ENCODE results near the gene MFSD6.
A peak's percentile ranks its signal among the peaks of the same experiment; 100 is the strongest.
"Not testable (repeated sequence)": the region's sequence is repeated elsewhere in the genome, so short reads cannot be mapped to it uniquely, and the experiment has no call there.

MFSD6 gene

DNA sequence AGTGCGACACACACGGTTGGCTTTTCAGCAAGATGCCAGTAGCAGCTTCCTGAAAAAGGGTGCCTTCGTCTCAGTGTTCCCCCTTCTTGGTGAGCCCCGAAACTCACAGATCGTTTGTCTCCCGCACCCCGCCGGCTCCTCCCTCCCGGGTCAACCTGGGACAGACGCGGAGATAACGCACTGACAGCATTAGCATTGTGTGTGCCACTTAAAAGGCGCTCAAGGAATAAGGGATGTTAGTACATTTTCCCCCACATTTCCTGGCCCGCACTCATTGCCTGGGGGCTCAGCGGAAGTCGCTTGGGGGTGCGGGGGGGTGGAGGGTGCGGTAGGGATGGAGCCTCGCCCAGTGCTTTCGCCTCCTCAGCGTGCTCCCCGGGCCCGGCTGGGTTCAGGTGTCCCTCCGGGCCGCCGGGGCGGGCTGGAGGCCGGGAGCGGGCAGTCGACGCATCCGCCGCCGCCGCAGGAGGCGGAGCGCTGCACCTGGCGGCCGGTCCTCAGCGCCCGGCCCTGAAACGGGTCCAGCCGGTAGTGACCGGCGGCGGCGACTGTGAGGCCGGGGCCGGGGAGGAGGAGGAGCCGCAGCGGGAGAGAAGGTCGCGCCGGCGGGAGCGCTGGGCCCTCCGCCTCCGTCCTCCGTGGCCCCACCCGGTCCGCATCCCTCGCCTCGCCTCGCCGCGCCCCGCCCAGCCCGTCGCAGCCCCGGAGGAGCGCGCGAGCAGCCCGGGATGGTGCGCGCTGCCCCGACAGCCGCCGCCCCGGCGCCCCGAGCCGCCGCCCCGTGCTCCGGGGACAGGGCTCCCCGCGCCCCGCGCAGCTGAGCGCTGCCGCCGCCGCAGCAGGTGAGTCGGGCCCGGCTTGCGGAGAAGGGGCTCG, at the start of gene MFSD6:
Gene MFSD6 (plus strand): TSS at position 694 of the 876 bp plus-strand sequence. CDS start 27,675 bp downstream, outside the sequence.
- DNase-seq: peak; percentile 17

DNA sequence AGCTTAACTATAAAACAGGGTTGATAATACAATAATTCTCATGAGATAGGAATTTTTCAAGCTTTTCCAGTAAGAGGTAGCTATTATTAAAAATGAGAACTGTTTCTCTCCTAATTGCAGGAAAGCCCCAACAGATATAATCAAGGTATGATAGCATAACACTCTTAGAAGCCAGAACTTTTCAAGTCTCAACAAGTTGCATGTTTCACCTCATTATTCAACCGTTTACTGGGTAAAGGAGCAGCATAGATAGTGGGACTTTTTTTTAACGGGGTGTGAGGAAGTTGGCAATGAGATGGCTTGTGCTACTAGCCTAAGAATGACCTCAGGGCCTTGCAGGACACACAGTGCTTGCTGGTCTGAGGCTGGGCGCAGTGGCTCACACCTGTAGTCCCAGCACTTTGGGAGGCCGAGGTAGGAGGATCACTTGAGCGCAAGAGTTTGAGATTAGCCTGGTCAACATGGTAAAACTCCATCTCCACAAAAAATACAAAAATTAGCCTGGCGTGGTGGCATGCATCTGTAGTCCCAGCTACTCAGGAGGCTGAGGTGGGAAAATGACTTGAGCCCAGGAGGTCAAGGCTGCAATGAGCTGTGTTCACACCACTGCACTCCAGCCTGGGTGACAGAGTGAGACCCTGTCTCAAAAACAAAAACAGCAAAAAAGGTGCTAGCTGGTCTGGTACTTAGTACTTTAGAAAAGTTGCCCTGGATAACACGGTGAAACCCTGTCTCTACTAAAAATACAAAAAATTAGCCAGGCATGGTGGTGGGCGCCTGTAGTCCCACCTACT, 49.3 kb upstream of the MFSD6 start:
- DNase-seq: not testable (repeated sequence)

DNA sequence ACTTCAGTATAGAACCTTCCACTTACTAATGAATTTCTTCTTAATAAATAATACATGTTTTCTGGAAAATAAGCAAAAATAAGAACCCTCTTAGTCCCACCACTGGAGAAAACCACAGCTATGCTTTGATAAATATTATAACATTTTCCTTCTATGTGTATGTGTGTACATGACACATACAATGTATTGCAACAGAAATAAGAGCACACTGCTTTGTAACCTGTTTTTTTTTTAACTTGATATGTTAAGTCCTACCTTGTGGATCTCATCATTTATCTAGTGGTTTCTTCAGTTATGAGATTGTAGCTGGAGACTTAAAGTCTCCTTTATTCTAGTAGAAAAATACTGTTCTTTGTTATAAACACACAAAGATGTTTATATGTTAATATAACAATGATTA, 47.6 kb upstream of the MFSD6 start:
- no peak for DNase-seq

DNA sequence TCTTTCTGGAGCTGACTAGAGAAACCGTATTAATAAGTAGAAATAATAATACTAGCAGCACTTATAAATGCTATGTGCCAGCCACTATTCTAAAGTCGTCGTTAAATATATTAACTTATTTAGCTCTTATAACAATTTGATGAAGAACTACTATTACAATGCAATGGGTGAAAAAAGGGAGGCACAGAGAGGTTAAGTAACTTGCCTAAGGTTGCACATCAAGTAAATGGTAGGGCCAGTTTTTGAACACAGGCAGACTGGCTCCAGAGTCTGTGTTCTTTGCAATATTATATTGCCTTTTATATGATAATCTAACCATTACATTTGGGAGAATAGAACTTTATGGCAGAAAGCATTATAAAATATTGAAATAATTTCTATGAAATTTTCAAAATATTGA, 47.2 kb upstream of the MFSD6 start:
- no peak for DNase-seq

DNA sequence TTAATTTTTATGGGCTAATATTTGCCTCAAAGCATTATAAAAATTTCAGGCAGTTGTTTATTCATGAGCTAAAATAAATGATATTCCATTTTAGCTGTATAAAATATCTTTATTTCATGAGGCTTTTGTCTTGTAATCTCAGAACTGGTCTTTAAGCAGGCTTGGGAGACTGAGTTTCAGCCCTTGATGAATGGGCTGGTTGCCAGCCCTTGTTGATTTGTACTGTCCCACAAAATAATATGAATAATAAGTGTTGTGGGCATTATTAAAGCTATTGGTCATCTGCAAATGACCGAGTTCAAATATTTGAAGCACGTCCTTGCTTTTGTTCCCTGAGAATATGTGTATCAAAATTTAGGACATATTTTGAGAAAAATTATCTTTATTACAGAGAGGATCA, 46.6 kb upstream of the MFSD6 start:
- no peak for DNase-seq

DNA sequence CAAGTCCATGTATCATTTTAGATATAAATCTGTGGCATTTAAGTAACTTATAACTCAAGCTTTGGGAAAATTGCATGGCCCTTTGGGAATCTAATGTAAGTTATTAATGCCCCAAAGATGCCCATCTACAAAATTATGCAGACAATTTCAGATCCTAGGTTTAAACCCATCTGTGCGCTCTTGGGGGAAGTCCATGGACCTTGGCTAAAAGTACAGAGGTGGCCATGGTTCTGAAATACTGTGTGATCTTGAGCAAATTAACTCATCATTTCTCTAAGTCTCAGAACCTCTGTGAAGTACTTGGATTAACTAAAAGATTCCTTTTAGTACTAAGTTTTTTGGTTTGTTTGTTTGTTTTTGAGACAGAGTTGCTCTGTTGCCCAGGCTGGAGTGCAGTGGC, 45.3 kb upstream of the MFSD6 start:
- no peak for DNase-seq

DNA sequence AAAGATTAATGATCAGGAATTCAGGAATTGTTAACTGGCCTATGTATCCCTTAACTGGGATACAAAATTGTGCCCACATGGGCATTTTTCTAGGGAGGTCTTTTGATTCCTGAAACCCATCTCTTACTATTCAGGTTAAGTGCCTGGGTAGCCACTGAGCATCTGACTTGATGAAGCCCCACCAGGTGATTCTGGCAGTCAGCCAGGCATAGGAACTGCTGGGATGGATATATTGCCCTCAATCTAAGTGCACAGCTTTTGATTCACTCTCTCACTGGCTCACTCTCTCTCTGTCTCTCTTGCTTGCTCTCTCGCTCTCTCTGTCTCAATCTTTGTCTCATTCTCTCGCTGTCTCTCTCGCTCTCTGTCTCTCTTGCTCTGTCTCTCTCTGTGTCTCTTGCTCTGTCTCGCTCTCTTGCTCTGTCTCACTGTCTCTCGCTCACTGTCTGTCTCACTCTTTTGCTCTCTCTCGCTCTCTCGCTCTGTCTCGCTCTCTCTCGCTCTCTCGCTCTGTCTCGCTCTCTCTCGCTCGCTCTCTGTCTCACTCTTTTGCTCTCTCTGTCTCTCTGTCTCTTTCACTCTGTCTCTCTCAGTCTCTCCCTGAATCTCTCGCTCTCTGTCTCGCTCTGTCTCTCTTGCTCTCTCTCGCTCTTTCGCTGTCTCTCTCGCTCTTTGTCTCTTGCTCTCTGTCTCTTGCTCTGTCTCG, 42.5 kb upstream of the MFSD6 start:
- DNase-seq: no peak

DNA sequence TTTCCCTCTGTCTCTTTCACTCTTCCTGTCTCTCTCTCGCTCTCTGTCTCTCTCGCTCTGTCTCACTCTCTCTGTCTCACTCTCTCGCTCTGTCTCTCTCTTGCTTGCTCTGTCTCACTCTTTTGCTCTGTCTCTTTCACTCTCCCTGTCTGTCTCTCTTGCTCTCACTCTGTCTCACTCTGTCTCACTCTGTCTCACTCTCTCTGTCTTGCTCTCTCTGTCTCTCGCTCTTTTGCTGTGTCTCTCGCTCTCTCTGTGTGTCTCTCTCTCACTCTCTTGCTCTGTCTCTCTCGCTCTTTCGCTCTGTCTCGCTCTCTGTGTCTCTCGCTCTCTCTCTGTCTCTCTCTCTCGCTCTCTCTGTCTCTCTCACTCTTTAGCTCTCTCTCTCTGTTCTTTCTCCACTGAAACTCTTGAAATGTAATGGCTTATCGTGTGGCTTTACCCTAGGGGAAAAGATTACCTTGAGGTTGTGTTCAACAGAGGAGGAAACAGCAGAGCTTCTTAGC, 41.9 kb upstream of the MFSD6 start:
- no peak for DNase-seq

DNA sequence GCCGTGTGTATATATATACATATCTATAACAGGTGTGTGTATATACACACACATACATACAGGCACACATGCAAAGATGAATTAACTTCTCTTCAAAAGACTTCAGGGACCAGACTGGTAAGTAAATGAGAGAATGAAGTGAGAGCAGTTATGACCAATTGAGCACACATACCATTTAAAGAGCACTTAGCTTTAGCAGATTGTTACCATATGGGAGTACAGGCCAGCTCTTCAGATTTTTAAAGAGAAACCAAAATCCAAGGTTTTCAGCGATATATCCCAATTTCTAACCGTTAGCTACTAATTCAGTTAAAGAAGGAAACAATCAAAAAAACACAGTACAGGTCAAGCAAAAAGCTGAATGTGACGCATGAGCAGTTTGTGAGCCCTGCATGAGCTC, 41.1 kb upstream of the MFSD6 start:
- no peak for DNase-seq

DNA sequence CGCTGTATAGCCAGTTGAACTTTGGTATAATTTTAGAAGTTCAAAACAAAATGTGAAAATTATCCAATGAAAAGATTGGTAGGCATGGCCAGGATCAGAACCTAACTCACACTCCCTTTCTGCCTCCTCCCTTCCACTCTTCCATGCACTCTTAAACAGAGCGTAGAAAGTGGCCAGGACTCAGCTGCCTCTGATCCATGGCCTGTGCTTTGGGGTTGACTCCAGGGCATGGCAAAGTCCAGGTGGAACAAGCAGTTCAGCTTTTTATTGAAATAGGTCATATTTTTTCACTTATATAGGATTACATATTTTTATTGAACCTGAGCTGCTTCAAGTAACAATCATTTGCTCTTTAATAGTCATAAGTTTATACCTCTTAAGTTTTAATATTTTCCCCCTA, 38.5 kb upstream of the MFSD6 start:
- no peak for DNase-seq

DNA sequence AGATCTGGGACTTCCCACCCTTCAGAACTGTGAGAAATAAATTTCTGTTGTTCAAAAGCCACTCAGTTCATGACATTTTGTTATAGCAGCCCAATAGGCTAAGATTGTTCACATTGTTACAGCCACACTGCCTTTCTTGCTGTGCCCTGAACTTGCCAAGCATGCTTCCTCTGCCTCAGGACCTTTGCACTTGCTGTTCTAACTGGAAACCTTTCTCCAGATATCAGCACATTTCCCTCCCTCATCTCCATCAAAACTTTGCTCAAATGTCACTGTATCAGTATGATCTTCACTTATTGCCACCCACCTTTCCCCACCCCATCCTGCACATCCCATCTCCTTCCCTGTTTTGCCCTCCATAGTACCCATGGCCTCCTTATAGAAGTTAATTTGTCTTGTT, 32.1 kb upstream of the MFSD6 start:
- DNase-seq: no peak

DNA sequence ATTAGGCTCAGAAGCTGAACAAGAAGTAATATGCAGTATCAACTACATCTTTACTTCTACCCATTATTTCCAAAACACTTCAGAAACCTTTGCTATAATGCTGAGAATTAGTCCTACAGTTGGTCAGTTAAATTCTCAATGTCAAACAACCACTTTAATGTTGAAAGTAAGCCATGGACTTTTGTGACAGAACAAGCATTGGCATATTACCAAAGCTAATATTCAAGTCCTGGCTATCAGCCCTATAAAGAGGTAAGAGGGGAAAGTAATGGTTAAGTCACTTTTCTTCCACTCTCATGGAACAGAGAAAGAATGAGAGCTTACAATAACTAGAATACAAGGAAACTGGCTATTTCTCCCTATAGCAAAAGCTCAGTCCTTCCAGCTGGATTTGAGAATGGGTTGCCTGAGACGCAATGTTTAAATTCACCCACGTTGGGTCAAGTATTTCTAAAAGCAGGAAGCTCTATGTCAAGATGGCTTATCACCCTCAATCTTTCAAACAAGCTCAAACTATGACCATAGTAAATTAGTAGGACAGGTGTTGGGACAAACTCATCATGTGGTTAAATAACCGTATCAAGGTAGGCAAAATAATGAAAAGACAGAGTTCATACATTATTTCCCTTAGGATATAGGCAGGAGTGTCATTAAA, 31.4 kb upstream of the MFSD6 start:
- no peak for DNase-seq

DNA sequence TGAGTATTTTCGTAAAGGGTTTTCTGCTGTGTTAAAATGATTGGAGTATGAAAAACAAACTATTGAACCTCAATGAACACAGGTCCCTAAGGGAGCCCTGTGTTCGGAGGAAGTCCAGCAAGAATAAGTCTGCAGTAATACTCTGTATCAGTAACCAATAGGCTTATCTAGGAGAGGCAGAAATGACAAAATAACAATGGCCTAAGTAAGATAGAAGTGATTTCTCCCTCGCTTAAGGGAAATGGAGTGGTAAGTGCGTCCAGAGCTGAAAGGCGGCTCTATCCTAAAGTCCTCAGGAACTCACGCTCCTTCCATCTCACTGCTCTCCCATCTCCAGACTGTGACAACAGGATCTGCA, 29.3 kb upstream of the MFSD6 start:
- DNase-seq: no peak

DNA sequence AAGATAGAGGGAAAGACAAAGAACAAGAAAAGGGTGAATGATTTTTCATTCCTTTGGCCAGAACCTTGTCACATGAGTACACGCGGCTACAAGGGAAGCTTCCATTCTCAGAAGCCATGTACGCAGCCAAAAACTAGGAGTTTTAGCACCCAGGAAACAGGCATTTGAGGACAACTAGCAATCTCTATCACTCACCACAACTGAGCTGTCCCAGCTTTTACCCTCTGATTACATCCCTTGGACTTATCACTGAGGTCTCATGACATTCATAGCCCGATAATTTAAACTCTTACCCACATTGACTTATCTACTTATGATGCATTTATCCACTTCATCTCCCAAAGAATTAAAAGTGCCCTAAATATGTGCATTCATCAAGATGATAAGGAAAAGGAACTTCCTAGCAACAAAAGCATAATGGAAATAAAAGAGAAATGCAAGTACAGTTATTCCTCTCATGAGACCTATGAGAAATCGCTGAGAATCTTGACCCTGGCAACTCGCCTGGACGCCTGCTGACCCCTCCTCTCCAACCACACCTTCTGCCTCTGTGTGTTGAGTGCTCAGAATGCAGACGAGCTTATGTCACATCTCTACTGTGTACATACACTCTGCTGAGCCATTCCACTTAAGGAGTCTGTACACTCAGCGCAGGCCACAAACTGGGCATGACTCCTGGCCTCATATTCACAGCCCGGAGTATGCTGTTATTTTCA, 28.7 kb upstream of the MFSD6 start:
- DNase-seq: peak; percentile 56

DNA sequence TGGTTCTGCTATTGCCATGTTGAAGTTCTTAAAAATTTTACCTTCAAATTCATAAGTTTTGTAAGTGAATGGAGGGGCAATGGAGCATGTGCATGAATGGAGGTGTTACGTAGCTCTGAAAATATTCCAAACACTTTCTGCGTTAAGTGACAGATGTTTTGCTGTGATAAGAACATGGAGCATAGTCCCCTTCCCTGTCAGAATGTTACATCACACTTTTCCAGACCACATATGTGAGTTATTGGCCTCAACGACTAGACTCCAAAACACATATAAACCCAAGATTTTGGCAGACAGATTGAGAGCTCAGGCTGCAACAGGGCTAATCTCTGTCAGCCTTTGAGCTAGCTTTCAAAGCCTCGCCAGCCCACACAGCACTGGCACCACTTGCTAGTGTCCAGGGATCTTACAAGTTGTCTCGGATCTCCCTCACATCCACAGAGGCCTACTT, 27.2 kb upstream of the MFSD6 start:
- no peak for DNase-seq

DNA sequence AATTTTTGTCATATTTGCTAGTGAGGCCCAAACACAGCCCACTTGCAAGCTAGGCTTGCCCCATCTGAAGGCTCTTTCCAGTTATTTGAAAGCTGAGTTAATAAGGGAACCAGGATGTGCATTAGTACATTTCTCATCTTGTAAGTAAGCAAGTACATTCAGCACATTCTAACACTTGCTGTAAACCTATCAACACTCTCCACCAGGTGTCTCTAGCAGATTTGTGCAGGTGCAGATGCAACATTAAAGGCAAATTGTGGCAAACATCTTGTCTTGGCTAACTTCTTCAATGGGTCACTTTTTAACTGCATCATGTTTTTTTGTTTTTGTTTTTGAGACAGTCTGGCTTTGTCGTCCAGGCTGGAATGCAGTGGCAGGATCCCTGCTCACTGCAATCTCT, 25.3 kb upstream of the MFSD6 start:
- peak; percentile 28 for DNase-seq

DNA sequence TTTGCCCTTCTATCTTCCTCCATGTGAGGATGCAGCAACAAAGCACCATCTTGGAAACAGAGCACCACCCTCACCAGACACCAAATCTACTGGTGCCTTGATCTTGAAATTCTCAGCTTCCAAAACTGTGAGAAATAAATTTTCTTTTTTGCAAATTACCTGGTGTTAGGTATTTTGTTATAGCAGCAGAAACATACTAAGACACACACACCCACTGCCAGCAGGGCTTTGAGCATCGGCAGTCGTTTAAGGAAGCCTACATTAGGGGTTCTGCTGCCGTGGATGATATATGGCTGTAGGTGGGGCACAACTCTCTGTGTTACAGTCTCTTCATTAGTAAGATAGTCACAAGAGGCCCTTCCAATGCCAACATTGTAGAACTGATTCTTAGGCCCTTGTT, 20.7 kb upstream of the MFSD6 start:
- no peak for DNase-seq

DNA sequence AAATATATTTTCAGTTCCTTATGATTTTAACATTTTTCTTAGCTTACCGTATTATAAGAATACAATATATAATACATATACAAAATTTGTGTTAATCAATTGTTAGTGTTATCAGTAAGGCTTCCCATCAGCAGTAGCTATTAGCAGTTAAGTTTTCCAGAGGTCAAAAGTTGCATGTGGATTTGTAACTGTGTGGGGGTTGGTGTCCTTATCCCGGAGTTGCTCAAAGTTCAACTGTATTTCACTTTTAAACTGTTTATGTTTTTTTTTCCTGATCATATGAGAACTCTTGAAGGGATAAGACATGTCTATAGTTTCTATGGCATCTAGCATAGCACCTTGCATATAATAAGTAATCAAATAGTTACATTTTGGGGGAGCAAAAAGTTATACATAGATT, 11.9 kb upstream of the MFSD6 start:
- no peak for DNase-seq

DNA sequence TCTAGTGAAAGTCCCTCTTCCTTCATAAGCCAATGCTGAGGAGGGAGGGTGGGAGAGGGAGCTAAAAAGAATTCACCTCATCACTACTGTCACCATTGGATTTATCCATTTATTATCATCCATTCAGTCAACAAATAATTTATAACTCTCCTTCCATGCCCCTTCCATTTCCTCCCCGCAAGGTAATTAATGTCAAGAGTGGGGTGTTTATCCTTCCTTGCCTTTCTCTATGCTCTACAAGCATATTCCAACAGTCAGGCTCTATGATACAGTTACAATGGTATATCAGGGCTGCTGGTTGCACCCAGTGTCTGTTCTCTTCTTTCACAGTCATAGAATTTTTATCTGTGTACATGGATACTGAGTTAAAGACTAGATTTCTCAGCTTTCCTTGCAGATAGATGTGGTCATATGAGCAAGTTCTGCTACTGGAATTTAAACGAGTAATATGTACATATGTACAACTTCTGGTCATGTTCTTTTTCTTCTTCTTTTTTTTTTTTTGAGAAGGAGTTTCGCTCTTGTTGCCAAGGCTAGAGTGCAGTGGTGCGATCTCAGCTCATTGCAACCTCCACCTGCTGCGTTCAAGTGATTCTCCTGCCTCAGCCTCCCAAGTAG, 5.1 kb upstream of the MFSD6 start:
- no peak for DNase-seq

DNA sequence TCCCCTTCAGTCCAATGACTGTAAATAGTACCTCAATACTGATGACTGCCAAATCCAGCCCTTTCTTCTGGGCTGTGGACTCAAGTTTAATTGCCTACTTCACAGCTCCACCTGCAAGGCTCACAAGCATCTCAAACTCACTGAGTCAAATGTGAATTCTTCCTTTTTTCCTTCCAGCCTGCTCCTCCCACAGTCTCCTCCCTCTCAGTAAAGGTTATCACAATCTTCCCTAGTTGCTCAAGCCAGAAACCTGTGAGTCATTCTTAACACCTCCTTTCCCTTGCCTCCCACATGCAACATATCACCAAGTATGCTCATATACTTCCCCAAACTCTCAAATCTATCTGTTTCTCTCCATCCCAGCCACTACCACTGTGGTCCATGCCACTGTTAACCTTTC, 3.7 kb upstream of the MFSD6 start:
- no peak for DNase-seq

DNA sequence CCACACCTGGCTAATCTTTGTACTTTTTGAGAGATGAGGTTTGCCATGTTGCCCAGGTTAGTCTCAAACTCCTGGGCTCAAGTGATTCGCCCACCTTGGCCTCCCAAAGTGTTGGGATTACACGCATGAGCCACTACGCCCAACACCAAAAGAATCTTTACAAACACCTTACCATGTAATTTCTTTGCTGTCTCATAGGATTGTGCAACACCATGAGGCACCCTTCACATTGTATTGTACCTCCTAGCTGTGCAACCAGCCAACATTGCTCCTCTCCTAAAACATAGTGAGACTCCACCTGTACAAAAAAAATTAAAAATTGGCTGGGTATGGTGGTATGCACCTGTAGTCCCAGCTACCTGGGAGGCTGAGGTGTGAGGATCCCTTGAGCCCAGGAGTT, 3.1 kb upstream of the MFSD6 start:
- no peak for DNase-seq

DNA sequence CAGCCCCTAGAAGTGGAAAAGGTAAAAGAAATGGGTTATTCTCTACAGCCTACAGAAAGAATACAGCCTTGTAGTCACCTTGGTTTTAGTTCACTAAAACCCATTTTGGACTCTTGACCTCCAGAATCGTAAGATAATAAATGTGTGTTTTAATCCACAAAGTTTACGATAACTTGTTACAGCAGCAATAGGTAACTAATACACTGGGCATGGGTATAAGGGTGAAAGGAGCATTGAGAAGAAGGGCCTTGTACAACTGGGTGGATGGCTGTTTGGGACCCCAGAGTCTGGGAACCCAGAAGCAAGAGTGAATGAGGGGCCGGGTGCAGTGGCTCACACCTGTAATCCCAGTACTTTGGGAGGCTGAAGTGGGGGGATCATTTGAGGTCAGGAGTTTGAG, 2.2 kb upstream of the MFSD6 start:
- no peak for DNase-seq

All from SHP77 treated with DMSO at 0.1 percent for 48 hours (cell line).